Measurements from ENCODE around the gene ALPG. TPM values are rescaled to one million over a fixed set of nuclear protein-coding genes. Genes with fewer than 3 reads are reported as not detected.

Gene ALPG
- total RNA-seq, 1 experiment from 2014 or later, result 65.3 TPM

DNA sequence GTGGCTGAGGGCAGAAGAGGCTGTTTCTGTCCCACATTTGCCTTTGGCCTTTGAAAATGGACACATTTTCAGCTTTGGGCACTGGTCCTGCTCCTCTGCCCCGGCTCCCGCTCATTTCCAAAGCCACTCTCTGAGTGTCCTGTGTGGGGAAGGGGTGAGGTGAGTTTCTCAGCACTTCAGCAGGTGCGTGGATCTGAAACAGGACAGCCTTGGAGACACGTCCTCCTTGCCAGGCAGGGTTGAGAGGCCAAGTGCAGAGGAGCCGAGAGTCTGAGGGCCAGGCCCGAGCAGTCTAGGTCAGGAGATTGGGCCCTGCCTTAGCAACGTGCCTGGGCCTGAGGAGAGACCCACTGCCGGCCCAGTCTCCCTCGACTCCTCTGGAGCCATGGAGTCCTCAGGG lies 27.4 kb downstream of the ALPG start:
- no peaks in the 10 kb centered on the region for H3K9me3 ChIP-seq (ENCODE audit: control insufficient read depth, insufficient read depth, low read depth, low read length)
- intact Hi-C loops (cut with micrococcal nuclease; ENCODE audit: unreplicated experiment), result no loop called here
- ChIA-PET CTCF (interaction anchor here (0.6 to 1.2 kb wide), 2 partner anchors 67 to 535 kb away, joined by 4 to 5 read pairs; no protein-coding TSS in a partner anchor), POLR2A (no interaction called here)
- no peak for TF ChIP-seq POLR2AphosphoS5 (IDR thresholded peaks at IDR 0.05; ENCODE audit: low read depth, low read length)
- TF ChIP-seq SIN3A (IDR thresholded peaks at IDR 0.05; ENCODE audit: borderline replicate concordance, insufficient read depth, low read depth, low read length), result no peak
- TF ChIP-seq TCF7L2 (IDR thresholded peaks at IDR 0.05; ENCODE audit: low read depth, low read length), result no peak
- TF ChIP-seq, protein P1, sequence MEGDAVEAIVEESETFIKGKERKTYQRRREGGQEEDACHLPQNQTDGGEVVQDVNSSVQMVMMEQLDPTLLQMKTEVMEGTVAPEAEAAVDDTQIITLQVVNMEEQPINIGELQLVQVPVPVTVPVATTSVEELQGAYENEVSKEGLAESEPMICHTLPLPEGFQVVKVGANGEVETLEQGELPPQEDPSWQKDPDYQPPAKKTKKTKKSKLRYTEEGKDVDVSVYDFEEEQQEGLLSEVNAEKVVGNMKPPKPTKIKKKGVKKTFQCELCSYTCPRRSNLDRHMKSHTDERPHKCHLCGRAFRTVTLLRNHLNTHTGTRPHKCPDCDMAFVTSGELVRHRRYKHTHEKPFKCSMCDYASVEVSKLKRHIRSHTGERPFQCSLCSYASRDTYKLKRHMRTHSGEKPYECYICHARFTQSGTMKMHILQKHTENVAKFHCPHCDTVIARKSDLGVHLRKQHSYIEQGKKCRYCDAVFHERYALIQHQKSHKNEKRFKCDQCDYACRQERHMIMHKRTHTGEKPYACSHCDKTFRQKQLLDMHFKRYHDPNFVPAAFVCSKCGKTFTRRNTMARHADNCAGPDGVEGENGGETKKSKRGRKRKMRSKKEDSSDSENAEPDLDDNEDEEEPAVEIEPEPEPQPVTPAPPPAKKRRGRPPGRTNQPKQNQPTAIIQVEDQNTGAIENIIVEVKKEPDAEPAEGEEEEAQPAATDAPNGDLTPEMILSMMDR (IDR thresholded peaks at IDR 0.05), result no peak
- TF ChIP-seq, protein P2, sequence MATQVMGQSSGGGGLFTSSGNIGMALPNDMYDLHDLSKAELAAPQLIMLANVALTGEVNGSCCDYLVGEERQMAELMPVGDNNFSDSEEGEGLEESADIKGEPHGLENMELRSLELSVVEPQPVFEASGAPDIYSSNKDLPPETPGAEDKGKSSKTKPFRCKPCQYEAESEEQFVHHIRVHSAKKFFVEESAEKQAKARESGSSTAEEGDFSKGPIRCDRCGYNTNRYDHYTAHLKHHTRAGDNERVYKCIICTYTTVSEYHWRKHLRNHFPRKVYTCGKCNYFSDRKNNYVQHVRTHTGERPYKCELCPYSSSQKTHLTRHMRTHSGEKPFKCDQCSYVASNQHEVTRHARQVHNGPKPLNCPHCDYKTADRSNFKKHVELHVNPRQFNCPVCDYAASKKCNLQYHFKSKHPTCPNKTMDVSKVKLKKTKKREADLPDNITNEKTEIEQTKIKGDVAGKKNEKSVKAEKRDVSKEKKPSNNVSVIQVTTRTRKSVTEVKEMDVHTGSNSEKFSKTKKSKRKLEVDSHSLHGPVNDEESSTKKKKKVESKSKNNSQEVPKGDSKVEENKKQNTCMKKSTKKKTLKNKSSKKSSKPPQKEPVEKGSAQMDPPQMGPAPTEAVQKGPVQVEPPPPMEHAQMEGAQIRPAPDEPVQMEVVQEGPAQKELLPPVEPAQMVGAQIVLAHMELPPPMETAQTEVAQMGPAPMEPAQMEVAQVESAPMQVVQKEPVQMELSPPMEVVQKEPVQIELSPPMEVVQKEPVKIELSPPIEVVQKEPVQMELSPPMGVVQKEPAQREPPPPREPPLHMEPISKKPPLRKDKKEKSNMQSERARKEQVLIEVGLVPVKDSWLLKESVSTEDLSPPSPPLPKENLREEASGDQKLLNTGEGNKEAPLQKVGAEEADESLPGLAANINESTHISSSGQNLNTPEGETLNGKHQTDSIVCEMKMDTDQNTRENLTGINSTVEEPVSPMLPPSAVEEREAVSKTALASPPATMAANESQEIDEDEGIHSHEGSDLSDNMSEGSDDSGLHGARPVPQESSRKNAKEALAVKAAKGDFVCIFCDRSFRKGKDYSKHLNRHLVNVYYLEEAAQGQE (IDR thresholded peaks at IDR 0.05; ENCODE audit: insufficient read depth in 1 of 2, low read depth in 2 of 2, low read length in 1 of 2), result no peak
- ATAC-seq (no peak), DNase-seq (ENCODE audit: low read depth, low spot score) (no peak)
- no peak overlapping the region for H3K4me3 ChIP-seq (ENCODE audit: low read depth in 2 of 2, low read length in 2 of 2)
- H3K27me3 ChIP-seq (ENCODE audit: control insufficient read depth, insufficient read depth, low read length), result no peaks in the 10 kb centered on the region
- H3K4me1 ChIP-seq (ENCODE audit: control insufficient read depth, insufficient read depth, low read length), result peaks cover 5% of the 10 kb centered on the region; the same call in 1 of the 2 replicates
- BruUV-seq (replicated peaks), result no TSS peak
- H3K36me3 ChIP-seq (ENCODE audit: control insufficient read depth, insufficient read depth, low read length), result no peaks in the 10 kb centered on the region
- H3K27ac ChIP-seq (ENCODE audit: low read length), result peak overlapping the region; percentile 40; the same call in 1 of the 2 replicates
- in situ Hi-C loops (cut with HindIII; ENCODE audit: low pct_unique_long_range_greater_than_20kb, low sequenced_read_pairs), result no loop called here

DNA sequence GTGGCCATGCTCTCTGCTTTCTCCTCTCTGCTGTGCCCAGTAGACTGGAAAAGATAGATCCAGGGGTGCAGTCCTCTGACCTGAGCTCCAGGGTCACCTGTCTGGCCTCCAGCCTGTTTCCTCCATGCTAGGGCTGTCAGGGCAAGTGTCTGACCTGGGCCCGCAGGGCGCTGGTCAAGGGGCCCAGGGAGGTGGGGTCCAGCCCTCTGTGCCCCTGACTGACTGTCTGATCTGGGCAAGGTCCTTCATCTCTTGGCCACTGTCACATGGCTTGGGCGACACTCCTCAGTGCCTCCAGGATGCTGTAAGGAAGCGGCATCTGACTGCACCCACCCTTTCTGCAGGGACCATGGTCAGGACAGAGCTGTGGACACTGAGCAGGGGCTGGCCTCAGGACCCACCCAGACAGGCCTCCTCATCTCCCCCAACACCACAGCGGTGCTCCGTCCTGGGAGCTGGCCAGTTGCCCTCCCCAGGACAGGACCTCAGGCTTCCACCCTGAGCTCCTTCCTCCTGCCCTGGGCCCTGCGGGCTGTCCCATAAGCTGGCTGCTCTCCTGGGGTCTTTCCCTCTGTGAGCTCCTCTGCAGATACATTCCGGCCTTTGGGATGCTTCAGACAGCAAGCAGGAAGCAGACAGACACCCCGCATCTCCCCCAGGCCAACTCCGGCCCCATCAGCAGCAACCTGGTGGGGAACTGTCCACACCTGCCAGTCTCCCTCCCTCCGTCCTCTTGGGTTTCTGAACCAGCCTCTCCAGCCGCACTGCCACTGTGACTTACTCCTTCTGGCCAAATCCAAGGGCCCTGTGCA lies 28.1 kb downstream of the ALPG start:
- Histone ChIP-seq H3K4me1 (ENCODE audit: control insufficient read depth, insufficient read depth, low read length) (peaks cover 5% of the 10 kb centered on the region; the same call in 1 of the 2 replicates), H3K27me3 (ENCODE audit: control insufficient read depth, insufficient read depth, low read length) (no peaks in the 10 kb centered on the region), H3K9me3 (ENCODE audit: control insufficient read depth, insufficient read depth, low read depth, low read length) (no peaks in the 10 kb centered on the region), H3K36me3 (ENCODE audit: control insufficient read depth, insufficient read depth, low read length) (no peaks in the 10 kb centered on the region), H3K27ac (ENCODE audit: low read length) (peak overlapping the region; percentile 59), H3K4me3 (ENCODE audit: low read depth in 2 of 2, low read length in 2 of 2) (no peak overlapping the region)
- intact Hi-C loops (cut with micrococcal nuclease; ENCODE audit: unreplicated experiment), result loop anchor here (5.0 kb wide), 2 partner anchors 97 to 527 kb away; no protein-coding TSS in a partner anchor
- in situ Hi-C loops (cut with HindIII; ENCODE audit: low pct_unique_long_range_greater_than_20kb, low sequenced_read_pairs), result no loop called here
- ATAC-seq, result no peak
- TF ChIP-seq POLR2AphosphoS5 (IDR thresholded peaks at IDR 0.05; ENCODE audit: low read depth, low read length) (no peak), SIN3A (IDR thresholded peaks at IDR 0.05; ENCODE audit: borderline replicate concordance, insufficient read depth, low read depth, low read length) (no peak), TCF7L2 (IDR thresholded peaks at IDR 0.05; ENCODE audit: low read depth, low read length) (no peak)
- TF ChIP-seq, protein P1 (IDR thresholded peaks at IDR 0.05), result no peak
- TF ChIP-seq, protein P2 (IDR thresholded peaks at IDR 0.05; ENCODE audit: insufficient read depth in 1 of 2, low read depth in 2 of 2, low read length in 1 of 2), result no peak
- no TSS peak for BruUV-seq (replicated peaks)
- no peak for DNase-seq (ENCODE audit: low read depth, low spot score)
- ChIA-PET POLR2A (interaction anchor here (0.6 kb wide), 1 partner anchor 313 kb away, joined by 3 read pairs; no protein-coding TSS in a partner anchor), CTCF (no interaction called here)
